GM19467 (cell line): Measurements from ENCODE around the gene TMF1.

Experiments used
- ATAC-seq: cut with Tn5 transposase; IDR thresholded peaks from one replicate; pipeline ENCODE4 v1.9.1; 2021; ENCODE audit warnings: mild to moderate bottlenecking, moderate library complexity; ENCODE audit not compliant: unreplicated experiment

TMF1 gene, protein sequence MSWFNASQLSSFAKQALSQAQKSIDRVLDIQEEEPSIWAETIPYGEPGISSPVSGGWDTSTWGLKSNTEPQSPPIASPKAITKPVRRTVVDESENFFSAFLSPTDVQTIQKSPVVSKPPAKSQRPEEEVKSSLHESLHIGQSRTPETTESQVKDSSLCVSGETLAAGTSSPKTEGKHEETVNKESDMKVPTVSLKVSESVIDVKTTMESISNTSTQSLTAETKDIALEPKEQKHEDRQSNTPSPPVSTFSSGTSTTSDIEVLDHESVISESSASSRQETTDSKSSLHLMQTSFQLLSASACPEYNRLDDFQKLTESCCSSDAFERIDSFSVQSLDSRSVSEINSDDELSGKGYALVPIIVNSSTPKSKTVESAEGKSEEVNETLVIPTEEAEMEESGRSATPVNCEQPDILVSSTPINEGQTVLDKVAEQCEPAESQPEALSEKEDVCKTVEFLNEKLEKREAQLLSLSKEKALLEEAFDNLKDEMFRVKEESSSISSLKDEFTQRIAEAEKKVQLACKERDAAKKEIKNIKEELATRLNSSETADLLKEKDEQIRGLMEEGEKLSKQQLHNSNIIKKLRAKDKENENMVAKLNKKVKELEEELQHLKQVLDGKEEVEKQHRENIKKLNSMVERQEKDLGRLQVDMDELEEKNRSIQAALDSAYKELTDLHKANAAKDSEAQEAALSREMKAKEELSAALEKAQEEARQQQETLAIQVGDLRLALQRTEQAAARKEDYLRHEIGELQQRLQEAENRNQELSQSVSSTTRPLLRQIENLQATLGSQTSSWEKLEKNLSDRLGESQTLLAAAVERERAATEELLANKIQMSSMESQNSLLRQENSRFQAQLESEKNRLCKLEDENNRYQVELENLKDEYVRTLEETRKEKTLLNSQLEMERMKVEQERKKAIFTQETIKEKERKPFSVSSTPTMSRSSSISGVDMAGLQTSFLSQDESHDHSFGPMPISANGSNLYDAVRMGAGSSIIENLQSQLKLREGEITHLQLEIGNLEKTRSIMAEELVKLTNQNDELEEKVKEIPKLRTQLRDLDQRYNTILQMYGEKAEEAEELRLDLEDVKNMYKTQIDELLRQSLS

DNA sequence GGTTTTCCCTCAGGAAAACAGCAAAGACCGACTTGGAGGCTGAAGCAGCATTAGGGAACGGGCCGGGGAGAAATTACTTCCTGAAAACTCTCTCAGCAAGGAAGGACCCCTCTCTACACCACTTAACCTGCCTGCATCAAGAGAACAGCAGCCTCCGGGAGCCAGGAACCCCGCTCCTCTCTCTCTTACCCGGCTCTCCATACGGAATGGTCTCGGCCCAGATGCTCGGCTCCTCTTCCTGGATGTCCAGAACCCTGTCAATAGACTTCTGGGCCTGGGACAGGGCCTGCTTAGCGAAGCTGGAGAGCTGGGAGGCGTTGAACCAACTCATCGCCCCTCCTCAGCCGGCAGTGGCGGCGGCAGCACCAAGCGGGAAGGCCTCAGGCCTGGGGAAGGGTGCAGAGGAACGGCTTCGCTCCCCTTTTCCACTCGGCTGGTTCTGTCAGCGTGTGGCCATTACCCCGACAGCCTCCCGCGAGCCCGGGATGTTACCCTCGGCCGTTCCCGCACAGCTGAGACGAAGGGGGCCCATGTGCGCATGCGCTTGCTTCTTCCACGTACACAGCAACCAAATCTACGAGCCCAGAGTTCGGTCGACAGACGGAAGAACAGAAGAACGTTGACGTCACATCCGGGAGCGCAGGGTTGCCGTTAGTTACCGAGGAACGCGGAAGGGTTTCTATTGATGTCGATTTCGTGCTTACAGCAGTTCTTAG is at the start of gene TMF1:
TMF1 (minus strand) TSS at position 578 of the 716 bp plus-strand sequence; CDS start at position 331, 247 bp downstream.
- ATAC-seq, result peak; percentile 92

DNA sequence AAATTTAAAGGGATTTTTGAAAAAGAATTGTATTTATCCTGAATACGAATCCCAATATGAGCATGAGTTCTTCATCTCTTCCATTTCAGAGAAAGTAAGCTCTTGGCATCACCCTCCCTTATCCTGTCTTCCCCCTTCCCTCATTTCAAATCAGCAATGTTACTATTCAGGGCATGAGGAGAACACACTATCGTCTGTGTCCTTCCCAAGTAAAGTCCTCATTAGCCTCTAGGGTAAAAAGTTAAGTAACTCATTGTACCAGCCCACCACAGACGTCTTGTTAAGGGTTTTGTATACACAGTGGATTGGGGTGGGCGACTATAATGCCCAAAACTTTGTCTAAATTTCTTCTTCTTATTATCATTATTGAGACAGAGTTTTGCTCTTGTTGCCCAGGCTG is 47.4 kb upstream of the TMF1 start:
- ATAC-seq, result no peak

DNA sequence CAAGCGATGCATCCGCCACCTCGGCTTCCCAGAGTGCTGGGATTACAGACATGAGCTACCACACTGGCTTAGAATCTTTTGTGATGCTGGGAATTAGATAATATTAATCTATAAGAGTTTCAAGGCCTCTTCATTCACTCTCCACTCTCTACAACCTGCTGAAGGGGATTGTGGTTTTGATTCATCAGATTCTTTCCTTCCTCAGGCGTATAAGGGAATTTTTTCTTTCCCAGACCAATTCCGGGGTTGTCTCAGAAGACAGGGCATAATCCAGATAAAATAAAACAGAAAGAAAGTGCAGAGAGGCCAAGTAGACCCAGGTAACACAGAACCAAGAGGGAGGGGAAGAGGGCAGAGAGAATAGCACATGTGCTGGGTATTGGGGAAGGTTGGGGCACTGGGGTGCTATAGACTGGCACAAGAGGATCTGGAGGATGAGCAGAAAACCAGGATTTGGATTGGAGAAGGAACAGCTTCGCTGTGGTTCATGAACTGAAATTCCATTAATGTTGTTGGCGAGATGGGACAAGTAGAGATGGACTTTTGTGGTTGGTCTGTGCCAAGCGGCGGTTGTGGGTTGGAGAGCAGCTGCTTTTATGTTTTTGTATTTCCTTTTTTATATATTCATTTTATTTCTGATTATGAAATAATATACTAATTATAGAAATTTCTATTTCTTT is 45.4 kb upstream of the TMF1 start:
- no peak for ATAC-seq

DNA sequence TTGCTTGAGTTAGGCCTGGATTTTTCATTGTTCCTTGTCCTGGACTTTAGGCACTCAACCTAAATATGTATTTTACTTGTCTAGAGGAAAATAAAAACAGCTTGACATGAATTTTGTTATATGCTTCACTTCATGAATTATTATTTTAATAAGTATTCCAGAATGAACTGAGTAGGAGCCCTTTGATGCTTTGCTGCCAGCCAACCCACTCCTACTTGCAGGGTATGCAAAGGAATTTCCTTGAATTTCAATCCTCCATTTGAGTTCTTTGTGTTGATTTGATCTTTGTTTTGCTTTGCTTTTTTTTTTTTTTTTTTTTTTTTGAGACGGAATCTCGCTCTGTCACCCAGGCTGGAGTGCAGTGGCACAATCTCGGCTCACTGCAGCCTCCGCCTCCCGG is 44.2 kb upstream of the TMF1 start:
- ATAC-seq, result no peak

DNA sequence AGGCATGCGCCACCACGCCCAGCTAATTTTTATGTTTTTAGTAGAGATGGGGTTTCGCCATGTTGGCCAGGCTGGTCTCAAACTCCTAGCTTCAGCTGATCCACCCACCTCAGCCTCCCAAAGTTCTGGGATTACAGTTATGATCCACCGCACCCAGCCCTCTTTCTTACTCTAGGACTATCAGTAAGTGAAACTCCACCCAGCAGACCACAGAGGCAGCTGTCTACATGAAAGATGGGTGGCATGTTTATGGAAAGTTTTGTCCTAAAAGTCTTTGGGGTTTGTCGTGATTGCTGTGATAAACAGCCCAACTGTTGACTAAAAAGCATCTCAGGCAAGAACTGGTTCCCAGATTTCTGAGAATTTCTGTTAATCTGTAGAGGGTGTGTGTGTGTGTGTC is 43.5 kb upstream of the TMF1 start:
- ATAC-seq, result no peak

DNA sequence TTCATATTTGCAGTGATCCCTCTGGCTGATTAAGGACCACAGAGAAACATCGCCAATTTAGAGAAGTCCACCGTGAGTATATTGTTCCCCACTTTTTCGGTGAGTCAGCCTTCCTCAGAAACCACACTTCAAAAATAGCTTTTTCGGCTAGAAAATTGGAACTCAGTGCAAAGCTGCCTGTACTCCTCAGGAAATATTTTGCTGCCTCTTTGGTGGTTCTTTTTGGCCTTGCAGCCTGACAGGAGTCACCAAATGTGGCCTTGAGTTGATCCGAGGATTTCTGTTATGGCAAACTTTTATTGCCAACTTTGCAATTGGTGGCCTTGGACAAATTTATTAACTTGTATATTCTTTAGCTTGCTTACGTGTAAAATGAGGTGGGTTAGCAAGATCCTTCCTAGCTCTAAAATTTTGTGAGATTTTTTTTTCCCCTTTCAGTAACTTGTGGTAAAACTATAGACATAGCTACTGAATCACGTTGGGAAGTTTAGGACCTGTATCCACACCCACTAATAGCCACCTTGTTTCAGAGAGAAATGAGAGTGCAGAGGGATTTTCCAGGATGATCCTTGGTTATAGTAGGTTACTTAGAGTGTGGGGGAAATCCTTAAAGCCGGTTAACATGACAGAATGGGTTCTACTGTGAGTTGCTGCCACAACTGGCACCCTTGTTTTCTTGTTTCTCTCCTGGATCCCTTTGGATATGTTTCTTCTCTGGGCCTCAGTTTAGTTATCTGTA is 42.5 kb upstream of the TMF1 start:
- ATAC-seq, result no peak

DNA sequence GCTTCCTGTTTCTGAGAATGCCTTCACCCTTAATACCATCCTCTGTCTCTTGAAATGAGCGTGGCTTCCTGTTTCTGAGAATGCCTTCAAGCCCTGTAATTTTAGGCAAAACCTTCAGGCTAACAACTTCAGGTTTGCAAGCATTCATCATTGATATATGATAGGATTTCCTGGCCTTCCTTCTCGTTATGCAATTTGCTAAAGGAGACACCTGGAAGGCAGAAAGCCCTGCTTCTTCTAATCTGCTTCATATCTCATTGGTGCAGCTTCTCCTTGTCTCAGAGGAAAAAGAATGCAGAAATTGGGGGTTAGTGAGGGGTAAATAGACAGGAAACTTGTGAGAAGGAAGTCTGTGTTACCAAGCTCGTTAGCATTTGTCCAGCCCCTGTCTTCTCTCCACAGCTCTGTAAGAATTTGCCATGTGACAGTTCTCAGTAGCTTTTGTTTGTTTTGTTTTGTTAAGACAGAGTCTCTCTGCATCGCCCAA is 39.9 kb upstream of the TMF1 start:
- ATAC-seq, result peak; percentile 72

DNA sequence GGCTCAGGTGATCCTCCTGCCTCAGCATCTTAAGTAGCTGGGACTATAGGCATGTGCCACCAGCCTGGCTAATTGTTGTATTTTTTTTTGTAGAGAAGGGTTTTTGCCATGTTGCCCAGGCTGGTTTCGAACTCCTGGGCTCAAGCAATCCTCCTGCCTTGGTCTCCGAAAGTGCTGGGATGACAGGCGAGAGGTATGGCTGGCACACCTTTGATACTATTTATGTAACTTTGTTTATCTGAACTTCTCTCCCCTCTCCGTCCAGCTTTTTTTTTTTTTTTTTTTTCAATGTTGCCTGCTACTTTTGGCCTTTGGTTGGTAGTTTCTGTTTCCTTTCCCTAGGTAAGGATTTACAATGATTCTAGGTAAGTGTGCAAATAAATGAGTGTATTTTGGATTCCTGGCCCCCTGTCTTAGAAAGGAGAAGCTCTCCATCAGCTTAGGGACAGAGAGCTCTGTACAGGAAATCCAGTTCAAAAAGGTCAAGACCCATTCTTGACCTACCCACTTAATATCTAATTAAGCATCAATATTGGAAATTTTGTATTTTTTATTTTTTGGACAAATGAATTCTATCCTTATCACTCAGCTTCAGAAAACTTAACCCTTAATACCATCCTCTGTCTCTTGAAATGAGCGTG is 39.4 kb upstream of the TMF1 start:
- ATAC-seq, result no peak

DNA sequence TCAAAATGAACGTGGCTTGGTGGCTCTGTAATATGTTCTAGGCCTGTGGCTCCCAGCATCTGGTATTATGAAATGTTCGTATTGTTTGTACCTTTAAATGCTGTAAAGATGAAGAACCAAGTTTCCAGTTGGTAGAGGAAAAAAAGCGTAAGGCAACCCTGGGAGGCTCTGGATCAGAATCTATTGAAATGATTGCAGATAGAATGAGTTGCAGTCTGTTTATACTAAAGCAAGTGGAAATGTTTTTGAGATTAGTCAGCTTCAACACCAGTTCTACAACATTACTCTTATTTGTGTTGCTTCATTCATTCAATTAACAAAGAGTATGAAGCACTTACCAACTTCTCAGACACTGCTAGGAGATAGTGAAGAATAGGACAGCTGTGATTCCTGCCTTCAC is 37.9 kb upstream of the TMF1 start:
- ATAC-seq, result no peak

DNA sequence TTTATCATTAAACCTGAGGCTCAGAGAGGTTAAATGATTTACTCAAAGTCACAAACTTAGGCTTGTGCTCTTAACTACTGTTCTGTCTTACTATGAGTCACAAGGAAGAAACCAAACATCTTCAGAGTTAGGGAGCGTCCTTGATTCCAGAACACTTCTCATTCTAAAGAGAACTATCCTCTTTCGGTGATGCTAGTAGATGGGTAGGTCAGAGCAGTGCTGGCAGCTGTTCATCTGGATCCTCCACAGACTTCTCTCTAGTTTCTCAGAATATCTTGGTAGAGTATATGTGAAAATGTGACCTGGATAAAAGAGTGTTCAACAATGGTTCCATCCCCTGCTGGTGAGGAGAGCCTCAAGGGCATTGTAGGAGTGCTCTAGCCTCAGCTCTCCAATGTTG is 35.9 kb upstream of the TMF1 start:
- peak; percentile 21 for ATAC-seq

DNA sequence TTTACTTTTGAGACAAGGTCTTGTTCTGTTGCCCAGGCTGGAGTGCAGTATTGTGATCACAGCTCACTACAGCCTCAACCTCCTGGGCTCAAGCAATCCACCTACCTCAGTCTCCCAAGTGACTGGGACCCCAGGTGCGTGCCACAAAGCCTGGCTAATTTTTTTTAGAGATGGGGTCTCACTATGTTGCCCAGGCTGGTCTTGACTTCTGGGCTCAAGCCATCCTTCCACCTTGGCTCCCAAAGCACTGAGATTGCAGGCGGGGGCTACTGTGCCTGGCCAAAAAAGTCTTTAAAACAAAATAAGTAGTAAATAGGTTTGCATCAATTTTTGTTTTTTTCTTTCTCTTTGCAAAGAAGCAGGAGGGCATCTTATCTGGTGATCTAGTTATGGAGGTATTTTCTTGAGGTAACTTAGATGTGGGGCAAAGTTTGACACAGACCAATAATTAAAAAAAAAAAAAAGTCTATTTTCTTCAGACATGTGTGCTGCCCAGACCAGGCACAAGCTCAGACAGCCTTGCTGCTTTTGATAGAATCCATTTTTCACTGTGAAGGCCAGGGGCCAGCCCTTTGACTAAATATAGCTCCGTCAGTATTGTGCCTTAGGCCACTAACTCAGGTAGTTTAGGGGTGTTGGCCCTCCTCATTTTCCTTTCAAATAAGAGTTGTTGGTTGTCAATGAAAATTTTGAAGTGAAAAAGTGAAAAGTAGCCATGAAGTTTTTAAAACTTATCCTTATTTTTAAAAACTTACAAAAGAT is 35.1 kb upstream of the TMF1 start:
- ATAC-seq, result no peak

DNA sequence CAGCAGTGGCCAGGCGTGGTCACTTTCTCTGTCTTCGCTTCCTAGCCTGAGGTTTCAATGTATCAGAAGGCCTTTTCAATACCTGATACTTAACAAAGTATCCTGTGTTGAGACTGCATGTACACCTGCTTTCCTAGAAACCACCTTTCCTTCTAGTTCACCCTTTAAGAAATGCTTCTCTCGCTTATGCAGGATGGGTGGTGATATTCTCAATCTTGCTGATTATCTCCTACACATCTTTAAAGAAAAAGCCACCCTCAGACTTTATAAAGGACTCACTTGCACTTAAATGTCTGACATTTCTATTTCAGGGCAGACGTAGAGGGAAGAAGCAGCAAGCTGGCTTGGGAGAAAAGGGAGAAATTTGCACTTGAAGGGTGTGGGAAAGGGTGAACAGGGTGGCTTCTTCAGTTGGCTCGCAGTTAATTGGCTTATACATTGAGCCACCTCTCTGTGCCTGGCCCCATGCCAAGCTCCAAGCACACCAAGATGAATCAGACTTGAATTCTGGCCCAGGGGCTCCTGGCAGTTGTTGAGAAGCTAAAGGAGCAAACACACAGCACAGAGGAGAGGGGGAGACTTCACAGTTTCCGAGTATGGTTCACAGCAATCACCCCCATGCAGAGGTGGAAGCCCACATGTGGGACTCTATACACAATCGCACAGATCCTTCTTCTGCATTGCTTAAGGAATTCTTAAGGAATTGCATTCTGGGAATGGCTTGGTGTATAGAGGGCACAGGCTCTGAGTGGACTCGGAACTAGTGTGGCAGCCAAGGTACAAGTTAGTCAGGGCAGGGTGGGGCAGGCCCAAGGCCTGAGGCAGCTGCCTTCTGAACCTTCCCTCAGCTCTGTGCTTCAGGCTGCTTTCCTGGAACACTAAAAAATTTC is 33.9 kb upstream of the TMF1 start:
- ATAC-seq, result no peak

DNA sequence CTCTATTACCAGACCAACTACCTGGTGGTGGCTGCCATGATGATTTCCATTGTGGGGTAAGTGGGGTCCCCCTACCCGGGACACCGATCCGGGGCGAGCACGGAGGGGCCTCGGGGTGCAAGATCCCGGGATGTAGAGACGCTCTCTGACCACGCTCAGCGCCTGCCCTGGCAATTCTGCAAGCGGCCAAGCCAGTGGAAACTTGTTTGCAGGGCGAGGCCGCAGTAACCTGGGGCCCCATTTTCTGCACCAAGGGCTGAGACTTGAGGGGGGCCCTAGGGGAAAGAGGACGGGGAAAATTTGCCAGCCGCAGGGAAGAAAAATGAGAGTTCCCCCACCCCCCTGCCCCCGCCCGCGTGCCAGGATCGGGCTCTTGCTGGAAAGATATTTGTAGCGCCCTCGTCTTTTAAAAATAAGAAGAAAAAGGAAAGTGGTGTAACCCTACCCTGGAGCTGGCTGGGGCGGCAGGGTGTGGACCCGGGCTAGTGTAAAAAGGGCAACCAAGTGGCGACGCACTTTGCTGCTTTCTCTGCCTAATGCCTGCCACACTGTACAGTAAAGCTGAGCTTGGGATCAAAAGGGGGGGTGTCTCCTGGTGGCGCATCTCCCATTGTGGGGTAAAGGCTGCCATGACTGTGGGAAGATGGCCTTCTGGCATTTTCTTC is 33.2 kb upstream of the TMF1 start:
- ATAC-seq, result no peak

DNA sequence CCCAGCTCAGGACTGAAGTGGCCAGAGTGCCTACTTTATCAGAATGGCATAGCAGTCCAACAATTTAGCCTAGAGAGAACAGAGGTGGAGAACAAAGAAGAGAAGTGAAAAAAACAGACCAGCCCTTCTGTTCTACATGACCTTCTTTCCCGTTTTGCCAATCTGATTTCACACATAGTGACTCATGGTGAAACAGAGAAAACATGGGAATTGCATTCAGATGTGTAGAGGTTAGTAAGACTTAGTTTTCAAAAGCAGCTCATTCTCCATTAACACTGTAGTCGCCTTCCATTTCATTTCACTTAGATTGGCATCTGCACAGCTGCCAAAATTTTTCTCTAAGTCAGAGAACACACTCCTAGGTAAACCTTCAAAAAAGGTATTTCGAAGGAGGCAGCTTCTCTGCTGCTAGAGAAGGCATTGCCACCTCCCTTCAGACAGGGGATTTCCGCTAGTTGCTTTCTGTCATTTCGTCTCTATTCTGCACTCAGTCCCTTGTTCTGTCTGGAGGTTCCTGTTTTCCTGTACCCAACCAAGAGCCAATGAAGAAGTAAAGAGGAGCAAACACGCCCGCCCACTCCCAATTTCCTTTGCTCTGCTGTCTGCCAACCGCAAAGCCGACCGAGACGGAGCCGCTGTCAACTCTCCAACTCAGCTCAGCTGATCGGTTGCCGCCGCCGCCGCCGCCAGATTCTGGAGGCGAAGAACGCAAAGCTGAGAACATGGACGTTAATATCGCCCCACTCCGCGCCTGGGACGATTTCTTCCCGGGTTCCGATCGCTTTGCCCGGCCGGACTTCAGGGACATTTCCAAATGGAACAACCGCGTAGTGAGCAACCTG is 32.4 kb upstream of the TMF1 start, which contains the start of gene ARL6IP5:
ARL6IP5 (plus strand) TSS at position 612 of the 842 bp plus-strand sequence; CDS start at position 723, 111 bp downstream.
- peak; percentile 53 for ATAC-seq

DNA sequence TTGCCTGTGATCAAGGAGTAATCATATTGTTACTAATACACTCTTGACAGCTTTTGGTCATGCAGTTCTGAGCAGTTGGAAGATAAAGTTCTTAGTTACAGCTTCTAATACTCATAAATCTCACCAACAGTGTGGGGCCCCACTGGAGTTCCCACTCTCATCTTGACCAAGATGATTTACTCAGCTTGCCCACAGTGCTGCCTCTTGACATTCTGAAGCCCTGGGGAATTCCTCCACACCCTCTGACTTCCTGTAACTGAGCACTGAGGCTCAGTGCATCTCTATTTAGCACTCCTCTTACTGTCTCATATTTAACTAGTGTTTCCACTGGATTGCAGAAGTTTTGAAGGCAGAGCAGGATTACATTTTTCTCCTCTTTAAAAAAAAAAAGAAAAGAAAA is 30.7 kb upstream of the TMF1 start:
- peak; percentile 51 for ATAC-seq

DNA sequence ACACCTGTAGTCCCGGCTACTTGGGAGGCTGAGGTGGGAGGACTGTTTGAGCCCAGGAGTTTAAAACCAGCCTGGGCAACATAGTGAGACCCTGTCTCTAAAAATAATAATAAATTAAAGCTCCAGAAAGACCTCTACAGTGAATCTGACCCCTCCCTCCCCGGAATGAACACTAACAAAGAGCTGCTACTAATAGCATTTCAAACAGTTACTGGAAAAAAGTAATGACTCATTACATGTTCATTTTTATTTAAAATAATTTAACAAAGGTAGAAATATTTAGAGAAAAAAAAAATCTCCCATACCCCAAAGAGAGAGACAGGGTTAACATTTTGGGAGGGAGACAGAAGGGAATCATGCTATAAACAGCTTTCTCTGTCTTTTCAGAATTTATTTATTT is 30.2 kb upstream of the TMF1 start:
- no peak for ATAC-seq
